Lung (tissue), 12 donors: ENCODE measurements around the gene SAE1. TPM values are rescaled to one million over a fixed set of nuclear protein-coding genes. Genes with fewer than 3 reads are reported as not detected.

ENCODE experiments used
- ATAC-seq: fragments of 200-7000 bp; cut with Tn5 transposase; one replicate; pipeline ENCODE4 v1.9.1; 2020; ENCODE audit warnings: moderate number of reproducible peaks; ENCODE audit not compliant: insufficient read depth, low FRiP score
- DNase-seq, 3 donors: peaks; one replicate each; pipeline ENCODE4 v3.0.0-alpha.2; 2013 to 2017
- H3K27ac ChIP-seq, 2 donors: one replicate each; pipeline ENCODE4 v1.5.1; 2013; ENCODE audit warnings: mild to moderate bottlenecking in 2 of 2, moderate library complexity in 2 of 2, control low read depth in 1 of 2, inconsistent platforms in 1 of 2, low read depth in 1 of 2, low read length in 1 of 2
- H3K27me3 ChIP-seq, 3 donors: one replicate each; pipeline ENCODE4 v1.5.1; 2013; ENCODE audit warnings: low read length in 2 of 3; ENCODE audit not compliant: control insufficient read depth in 3 of 3, insufficient read depth in 3 of 3
- H3K36me3 ChIP-seq, 4 donors: one replicate each; pipeline ENCODE4 v1.5.1; 2013; ENCODE audit warnings: low read length in 4 of 4, mild to moderate bottlenecking in 1 of 4, moderate library complexity in 1 of 4; ENCODE audit not compliant: control insufficient read depth in 4 of 4, insufficient read depth in 4 of 4
- H3K4me1 ChIP-seq, 5 donors: one replicate each; pipeline ENCODE4 v1.5.1; 2013; ENCODE audit warnings: low read length in 5 of 5, mild to moderate bottlenecking in 2 of 5, moderate library complexity in 1 of 5; ENCODE audit not compliant: control insufficient read depth in 5 of 5, insufficient read depth in 5 of 5
- H3K4me3 ChIP-seq: one replicate; pipeline ENCODE4 v1.5.1; 2013; ENCODE audit warnings: mild to moderate bottlenecking, control low read depth, moderate library complexity
- H3K9ac ChIP-seq, 2 donors: one replicate each; pipeline ENCODE4 v1.5.1; 2013; ENCODE audit warnings: low read length in 2 of 2, control low read depth in 1 of 2; ENCODE audit not compliant: insufficient read depth in 1 of 2
- H3K9me3 ChIP-seq, 4 donors: one replicate each; pipeline ENCODE4 v1.5.1; 2013; ENCODE audit warnings: low read length in 3 of 4, mild to moderate bottlenecking in 1 of 4, moderate library complexity in 1 of 4; ENCODE audit not compliant: control insufficient read depth in 4 of 4, insufficient read depth in 3 of 4
- WGBS, 2 donors: extraction: QIAGEN DNeasy Blood & Tissue Kit; methylation state at CpG; one replicate each; pipeline ENCODE4 v1.1.7; 2013; 5-methylcytosine and 5-hydroxymethylcytosine counted together
- polyA plus RNA-seq, 2 donors: library from polyadenylated mRNA; stranded (reverse); fragments of 200-250 nt; gene quantifications; one replicate each; pipeline ENCODE4 v1.2.1, GENCODE V29; 2013
- total RNA-seq, 2 donors: library from RNA; depleted of rRNA in 1 of 2; stranded (reverse); fragments of >200 nt in 1 of 2; gene quantifications; one replicate each; pipeline ENCODE4 v1.2.1, GENCODE V29; 2014 to 2021
- TF ChIP-seq, protein P1 (sequence below): IDR thresholded peaks from 2 replicates; pipeline ENCODE4 v1.5.1; 2012; ENCODE audit warnings: mild to moderate bottlenecking; ENCODE audit errors: control extremely low read depth, extremely low read depth
- donor health status: control.
- donor health status: control.
- donor health status: Bipolar disorder and iron deficiency.
- donor health status: healthy.
- donor health status: DM: yes; HTN: yes; CAD: no.

Gene SAE1
- total and polyA plus RNA-seq, 4 donors = 28.6 to 58.1 (median 55.9) TPM

DNA sequence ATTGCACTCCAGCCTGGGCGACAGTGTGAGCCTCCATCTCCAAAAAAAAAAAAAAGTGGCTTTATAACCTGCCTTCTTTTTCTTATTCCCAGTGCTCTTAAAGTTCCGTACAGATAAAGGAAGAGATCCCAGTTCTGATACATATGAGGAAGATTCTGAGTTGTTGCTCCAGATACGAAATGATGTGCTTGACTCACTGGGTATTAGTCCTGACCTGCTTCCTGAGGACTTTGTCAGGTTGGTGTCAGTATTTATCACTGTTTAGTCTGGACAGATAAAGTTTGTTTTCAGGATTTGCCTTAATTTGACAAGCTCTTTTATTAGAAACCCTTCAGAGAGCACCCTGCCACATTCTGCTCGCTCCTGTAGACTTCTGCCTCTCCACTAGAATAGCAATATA, 66.5 kb downstream of the SAE1 start:
- no peaks in the 10 kb centered on the region for H3K27me3 ChIP-seq
- peaks cover 5 to 13% (median 9%) of the 10 kb centered on the region in 4 donors for H3K36me3 ChIP-seq
- WGBS, 2 donors = 93 to 98% methylated on average over 4 of the region's 4 CpGs
- no peak for ATAC-seq
- H3K27ac ChIP-seq = no peak overlapping the region
- DNase-seq = no peak
- H3K9me3 ChIP-seq = no peaks in the 10 kb centered on the region
- TF ChIP-seq, protein P1, sequence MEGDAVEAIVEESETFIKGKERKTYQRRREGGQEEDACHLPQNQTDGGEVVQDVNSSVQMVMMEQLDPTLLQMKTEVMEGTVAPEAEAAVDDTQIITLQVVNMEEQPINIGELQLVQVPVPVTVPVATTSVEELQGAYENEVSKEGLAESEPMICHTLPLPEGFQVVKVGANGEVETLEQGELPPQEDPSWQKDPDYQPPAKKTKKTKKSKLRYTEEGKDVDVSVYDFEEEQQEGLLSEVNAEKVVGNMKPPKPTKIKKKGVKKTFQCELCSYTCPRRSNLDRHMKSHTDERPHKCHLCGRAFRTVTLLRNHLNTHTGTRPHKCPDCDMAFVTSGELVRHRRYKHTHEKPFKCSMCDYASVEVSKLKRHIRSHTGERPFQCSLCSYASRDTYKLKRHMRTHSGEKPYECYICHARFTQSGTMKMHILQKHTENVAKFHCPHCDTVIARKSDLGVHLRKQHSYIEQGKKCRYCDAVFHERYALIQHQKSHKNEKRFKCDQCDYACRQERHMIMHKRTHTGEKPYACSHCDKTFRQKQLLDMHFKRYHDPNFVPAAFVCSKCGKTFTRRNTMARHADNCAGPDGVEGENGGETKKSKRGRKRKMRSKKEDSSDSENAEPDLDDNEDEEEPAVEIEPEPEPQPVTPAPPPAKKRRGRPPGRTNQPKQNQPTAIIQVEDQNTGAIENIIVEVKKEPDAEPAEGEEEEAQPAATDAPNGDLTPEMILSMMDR = no peak
- H3K9ac ChIP-seq = no peak overlapping the region
- H3K4me1 ChIP-seq = no peaks in the 10 kb centered on the region
- no peak overlapping the region for H3K4me3 ChIP-seq

GRCh38 chr19:47200530-47200929, 69.9 kb downstream of the SAE1 start:
- ATAC-seq (no peak), DNase-seq (no peak)
- WGBS, 2 donors = 95 to 96% methylated on average over 3 of the region's 3 CpGs
- Histone ChIP-seq H3K27me3 (no peaks in the 10 kb centered on the region), H3K4me1 (no peaks in the 10 kb centered on the region), H3K9me3 (no peaks in the 10 kb centered on the region), H3K36me3 (peaks cover 8 to 25% (median 19%) of the 10 kb centered on the region in 4 donors), H3K9ac (no peak overlapping the region), H3K27ac (no peak overlapping the region), H3K4me3 (no peak overlapping the region)
- TF ChIP-seq, protein P1 = no peak

GRCh38 chr19:47203254-47203653, 72.6 kb downstream of the SAE1 start:
- Histone ChIP-seq H3K27ac (no peak overlapping the region), H3K4me3 (no peak overlapping the region), H3K4me1 (no peaks in the 10 kb centered on the region), H3K9me3 (no peaks in the 10 kb centered on the region), H3K9ac (no peak overlapping the region), H3K27me3 (no peaks in the 10 kb centered on the region), H3K36me3 (peaks cover 21 to 31% (median 22%) of the 10 kb centered on the region in 4 donors)
- ATAC-seq = no peak
- DNase-seq = no peak
- 89 to 96% methylated on average over 3 of the region's 3 CpGs for WGBS, 2 donors
- TF ChIP-seq, protein P1 = no peak
